ENCODE data around the gene PHF23. TPM values are rescaled to one million over a fixed set of nuclear protein-coding genes. Genes with fewer than 3 reads are reported as not detected.

Gene PHF23
- total RNA-seq, 4 donors from 2014 or later: 9.7 to 68.1 (median 29.7) TPM

DNA sequence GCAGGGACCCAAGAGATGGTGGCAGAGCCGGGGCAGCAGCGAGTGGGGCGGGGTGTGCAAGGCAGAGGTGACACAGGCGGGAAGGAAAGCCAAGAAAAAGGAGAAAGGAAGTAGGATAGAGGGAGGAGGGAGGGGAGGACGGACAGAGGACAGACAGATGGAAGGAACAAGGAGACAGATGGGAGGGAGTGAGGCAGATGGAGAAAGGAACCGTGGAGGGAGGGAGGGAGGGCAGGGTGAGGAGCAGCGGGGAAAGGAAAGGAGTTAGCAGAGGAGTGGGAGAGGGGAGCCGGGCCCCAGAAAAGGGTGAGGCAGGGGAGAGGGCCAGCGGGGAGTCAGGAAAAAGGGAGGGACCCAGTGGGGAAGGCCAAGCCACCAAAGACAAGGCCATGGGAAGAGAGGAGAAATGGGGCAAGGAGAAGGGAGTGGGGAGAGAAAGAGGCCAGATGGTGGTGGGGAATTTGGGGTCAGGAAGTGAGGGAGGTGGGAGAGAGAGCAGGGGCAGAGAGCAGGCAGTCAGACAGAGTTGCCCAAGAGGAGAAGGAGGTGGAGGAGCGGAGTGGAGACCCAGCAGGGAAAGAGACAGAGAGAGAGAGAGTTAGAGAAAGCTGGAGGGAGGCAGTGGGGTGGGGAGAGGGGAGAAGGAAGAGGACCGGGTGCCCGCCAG is 46.9 kb downstream of the PHF23 start:
- no peaks in the 10 kb centered on the region for H3K4me1 ChIP-seq
- TF ChIP-seq CTCF (IDR thresholded peaks at IDR 0.05) (no peak), POLR2A (IDR thresholded peaks at IDR 0.05) (no peak)
- intact Hi-C loops (cut with DNase I; ENCODE audit: low total_unique reads): no loop called here
- H3K36me3 ChIP-seq: no peaks in the 10 kb centered on the region
- no peaks in the 10 kb centered on the region for H3K9me3 ChIP-seq
- H3K4me3 ChIP-seq: no peak overlapping the region
- no peak overlapping the region for H3K27ac ChIP-seq
- no peak for DNase-seq
- no peaks in the 10 kb centered on the region for H3K27me3 ChIP-seq

DNA sequence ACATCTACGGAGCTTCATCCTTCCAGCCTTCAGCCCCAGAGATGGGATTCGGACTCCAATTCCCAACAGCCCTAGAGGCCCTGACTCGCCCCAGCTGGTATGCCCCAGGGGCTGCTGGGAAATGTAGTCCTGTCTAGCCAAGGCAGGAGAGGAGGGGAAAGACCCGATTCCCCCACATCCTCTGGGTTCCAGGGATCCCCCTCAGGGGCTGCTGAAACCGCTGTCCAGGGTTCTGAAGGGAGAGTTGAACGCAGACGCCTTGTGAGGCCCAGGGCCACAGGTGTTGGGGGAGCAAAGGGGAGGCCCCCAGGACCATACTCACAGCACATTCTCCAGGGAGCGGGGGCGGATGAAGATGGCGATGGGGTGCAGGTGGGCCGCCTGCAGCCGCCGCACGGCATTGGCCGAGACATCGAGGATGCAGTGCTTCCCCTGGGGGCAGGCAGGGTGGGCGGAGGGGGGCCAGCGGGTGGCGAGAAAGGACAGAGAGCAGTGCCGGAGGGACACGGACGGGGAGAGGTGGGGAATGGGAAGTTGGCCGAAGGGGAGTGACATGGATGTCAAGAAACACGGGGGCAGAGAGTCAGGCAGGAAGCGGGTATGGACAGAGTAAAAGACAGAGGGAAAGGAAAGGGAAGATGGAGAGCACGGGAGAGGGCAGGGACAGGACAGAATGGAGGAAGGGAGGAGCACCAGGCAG is 47.5 kb downstream of the PHF23 start:
- Histone ChIP-seq H3K27me3 (no peaks in the 10 kb centered on the region), H3K36me3 (no peaks in the 10 kb centered on the region), H3K4me3 (no peak overlapping the region), H3K4me1 (no peaks in the 10 kb centered on the region), H3K27ac (peak overlapping the region in 1 of 2 donors; percentile 33), H3K9me3 (no peaks in the 10 kb centered on the region)
- intact Hi-C loops (cut with DNase I; ENCODE audit: low total_unique reads): no loop called here
- DNase-seq: peak; percentile 55 to 70
- TF ChIP-seq CTCF (IDR thresholded peaks at IDR 0.05): no peak
- no peak for TF ChIP-seq POLR2A (IDR thresholded peaks at IDR 0.05)

- H3K36me3 ChIP-seq: no peaks in the 10 kb centered on the region
- TF ChIP-seq CTCF (IDR thresholded peaks at IDR 0.05) (no peak), POLR2A (IDR thresholded peaks at IDR 0.05) (no peak)
- no peak overlapping the region for H3K4me3 ChIP-seq
- no peaks in the 10 kb centered on the region for H3K27me3 ChIP-seq
- no peaks in the 10 kb centered on the region for H3K4me1 ChIP-seq
- no peaks in the 10 kb centered on the region for H3K9me3 ChIP-seq
- intact Hi-C loops (cut with DNase I; ENCODE audit: low total_unique reads): no loop called here
- no peak overlapping the region for H3K27ac ChIP-seq
- no peak for DNase-seq
These were observed 48.2 kb downstream of the PHF23 start for GRCh38 chr17:7191069-7191468.

DNA sequence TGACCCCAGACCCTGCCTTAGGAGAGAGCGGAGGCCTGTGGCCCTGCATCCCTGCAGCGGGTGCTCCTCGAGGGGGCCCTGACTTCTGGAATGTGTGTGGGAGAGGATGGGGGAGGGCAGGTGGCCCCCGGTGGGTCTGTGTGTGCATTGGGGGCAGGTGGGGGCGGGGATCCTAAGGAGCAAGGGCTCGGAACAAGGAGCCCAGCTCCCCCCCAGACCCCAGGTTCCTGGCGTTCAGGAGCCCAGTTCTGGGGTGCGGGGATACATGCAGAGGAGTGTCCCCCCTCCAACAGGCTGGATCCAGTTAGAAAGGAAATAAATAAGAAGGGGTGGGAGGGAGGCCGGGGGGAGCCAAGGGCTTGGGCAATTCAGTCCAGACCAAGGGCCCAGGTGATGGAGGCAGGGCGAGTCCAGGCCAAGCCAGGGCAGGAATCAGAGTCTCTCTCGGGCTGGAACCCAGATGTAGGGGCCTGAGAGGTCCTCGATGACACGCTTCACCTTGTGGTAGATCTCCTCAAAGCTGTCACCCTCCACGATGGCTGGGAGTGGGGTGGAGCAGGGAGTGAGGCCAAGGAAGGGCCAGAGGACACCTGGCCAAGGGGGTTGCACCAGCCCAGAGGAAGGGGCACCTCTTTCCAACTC is 48.9 kb downstream of the PHF23 start:
- no peaks in the 10 kb centered on the region for H3K36me3 ChIP-seq
- no peaks in the 10 kb centered on the region for H3K4me1 ChIP-seq
- no peak overlapping the region for H3K4me3 ChIP-seq
- DNase-seq: peak in 1 of 2 donors; percentile 15
- TF ChIP-seq POLR2A (IDR thresholded peaks at IDR 0.05): no peak
- no peak for TF ChIP-seq CTCF (IDR thresholded peaks at IDR 0.05)
- intact Hi-C loops (cut with DNase I; ENCODE audit: low total_unique reads): no loop called here
- H3K9me3 ChIP-seq: no peaks in the 10 kb centered on the region
- no peaks in the 10 kb centered on the region for H3K27me3 ChIP-seq
- H3K27ac ChIP-seq: no peak overlapping the region

DNA sequence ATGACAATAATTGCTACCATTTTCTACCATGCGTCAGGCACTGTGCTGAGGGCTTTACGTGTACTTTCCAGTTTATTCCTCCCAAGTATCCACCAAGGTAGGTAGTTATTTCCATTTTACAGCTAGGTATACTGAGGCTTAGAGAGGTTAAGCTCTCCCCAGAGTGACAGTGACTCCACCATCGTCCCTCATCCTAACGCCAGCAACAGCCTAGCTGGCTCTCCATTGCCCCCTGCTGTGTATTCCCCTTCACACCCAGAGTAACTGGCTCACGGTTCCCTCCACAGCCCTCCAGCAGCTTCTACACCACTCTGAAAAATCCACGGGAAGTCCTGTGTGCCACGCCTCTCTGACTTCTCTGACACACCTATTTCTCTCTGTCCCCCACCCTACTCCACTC is 53.0 kb downstream of the PHF23 start:
- Histone ChIP-seq H3K36me3 (no peaks in the 10 kb centered on the region), H3K4me3 (no peak overlapping the region), H3K4me1 (no peaks in the 10 kb centered on the region), H3K27ac (no peak overlapping the region), H3K27me3 (no peaks in the 10 kb centered on the region), H3K9me3 (no peaks in the 10 kb centered on the region)
- intact Hi-C loops (cut with DNase I; ENCODE audit: low total_unique reads): no loop called here
- DNase-seq: no peak
- TF ChIP-seq CTCF (IDR thresholded peaks at IDR 0.05): no peak
- no peak for TF ChIP-seq POLR2A (IDR thresholded peaks at IDR 0.05)
